Lung (tissue), 12 donors: ENCODE measurements around the gene CEP95. TPM values are rescaled to one million over a fixed set of nuclear protein-coding genes. Genes with fewer than 3 reads are reported as not detected.

Source experiments
- ATAC-seq: fragments of 200-7000 bp; cut with Tn5 transposase; one replicate; pipeline ENCODE4 v1.9.1; 2020; ENCODE audit warnings: moderate number of reproducible peaks; ENCODE audit not compliant: insufficient read depth, low FRiP score
- DNase-seq, 3 donors: peaks; one replicate each; pipeline ENCODE4 v3.0.0-alpha.2; 2013 to 2017
- H3K27ac ChIP-seq, 2 donors: one replicate each; pipeline ENCODE4 v1.5.1; 2013; ENCODE audit warnings: mild to moderate bottlenecking in 2 of 2, moderate library complexity in 2 of 2, control low read depth in 1 of 2, inconsistent platforms in 1 of 2, low read depth in 1 of 2, low read length in 1 of 2
- H3K27me3 ChIP-seq, 3 donors: one replicate each; pipeline ENCODE4 v1.5.1; 2013; ENCODE audit warnings: low read length in 2 of 3; ENCODE audit not compliant: control insufficient read depth in 3 of 3, insufficient read depth in 3 of 3
- H3K36me3 ChIP-seq, 4 donors: one replicate each; pipeline ENCODE4 v1.5.1; 2013; ENCODE audit warnings: low read length in 4 of 4, mild to moderate bottlenecking in 1 of 4, moderate library complexity in 1 of 4; ENCODE audit not compliant: control insufficient read depth in 4 of 4, insufficient read depth in 4 of 4
- H3K4me1 ChIP-seq, 5 donors: one replicate each; pipeline ENCODE4 v1.5.1; 2013; ENCODE audit warnings: low read length in 5 of 5, mild to moderate bottlenecking in 2 of 5, moderate library complexity in 1 of 5; ENCODE audit not compliant: control insufficient read depth in 5 of 5, insufficient read depth in 5 of 5
- H3K4me3 ChIP-seq: one replicate; pipeline ENCODE4 v1.5.1; 2013; ENCODE audit warnings: mild to moderate bottlenecking, control low read depth, moderate library complexity
- H3K9ac ChIP-seq, 2 donors: one replicate each; pipeline ENCODE4 v1.5.1; 2013; ENCODE audit warnings: low read length in 2 of 2, control low read depth in 1 of 2; ENCODE audit not compliant: insufficient read depth in 1 of 2
- H3K9me3 ChIP-seq, 4 donors: one replicate each; pipeline ENCODE4 v1.5.1; 2013; ENCODE audit warnings: low read length in 3 of 4, mild to moderate bottlenecking in 1 of 4, moderate library complexity in 1 of 4; ENCODE audit not compliant: control insufficient read depth in 4 of 4, insufficient read depth in 3 of 4
- WGBS, 2 donors: extraction: QIAGEN DNeasy Blood & Tissue Kit; methylation state at CpG; one replicate each; pipeline ENCODE4 v1.1.7; 2013; 5-methylcytosine and 5-hydroxymethylcytosine counted together
- polyA plus RNA-seq, 2 donors: library from polyadenylated mRNA; stranded (reverse); fragments of 200-250 nt; gene quantifications; one replicate each; pipeline ENCODE4 v1.2.1, GENCODE V29; 2013
- total RNA-seq, 2 donors: library from RNA; depleted of rRNA in 1 of 2; stranded (reverse); fragments of >200 nt in 1 of 2; gene quantifications; one replicate each; pipeline ENCODE4 v1.2.1, GENCODE V29; 2014 to 2021
- TF ChIP-seq, protein P1 (sequence below): IDR thresholded peaks from 2 replicates; pipeline ENCODE4 v1.5.1; 2012; ENCODE audit warnings: mild to moderate bottlenecking; ENCODE audit errors: control extremely low read depth, extremely low read depth
- donor health status: control.
- donor health status: control.
- donor health status: Bipolar disorder and iron deficiency.
- donor health status: healthy.
- donor health status: DM: yes; HTN: yes; CAD: no.

CEP95 gene
- total and polyA plus RNA-seq, 4 donors = 12.8 to 115 (median 32.7) TPM

DNA sequence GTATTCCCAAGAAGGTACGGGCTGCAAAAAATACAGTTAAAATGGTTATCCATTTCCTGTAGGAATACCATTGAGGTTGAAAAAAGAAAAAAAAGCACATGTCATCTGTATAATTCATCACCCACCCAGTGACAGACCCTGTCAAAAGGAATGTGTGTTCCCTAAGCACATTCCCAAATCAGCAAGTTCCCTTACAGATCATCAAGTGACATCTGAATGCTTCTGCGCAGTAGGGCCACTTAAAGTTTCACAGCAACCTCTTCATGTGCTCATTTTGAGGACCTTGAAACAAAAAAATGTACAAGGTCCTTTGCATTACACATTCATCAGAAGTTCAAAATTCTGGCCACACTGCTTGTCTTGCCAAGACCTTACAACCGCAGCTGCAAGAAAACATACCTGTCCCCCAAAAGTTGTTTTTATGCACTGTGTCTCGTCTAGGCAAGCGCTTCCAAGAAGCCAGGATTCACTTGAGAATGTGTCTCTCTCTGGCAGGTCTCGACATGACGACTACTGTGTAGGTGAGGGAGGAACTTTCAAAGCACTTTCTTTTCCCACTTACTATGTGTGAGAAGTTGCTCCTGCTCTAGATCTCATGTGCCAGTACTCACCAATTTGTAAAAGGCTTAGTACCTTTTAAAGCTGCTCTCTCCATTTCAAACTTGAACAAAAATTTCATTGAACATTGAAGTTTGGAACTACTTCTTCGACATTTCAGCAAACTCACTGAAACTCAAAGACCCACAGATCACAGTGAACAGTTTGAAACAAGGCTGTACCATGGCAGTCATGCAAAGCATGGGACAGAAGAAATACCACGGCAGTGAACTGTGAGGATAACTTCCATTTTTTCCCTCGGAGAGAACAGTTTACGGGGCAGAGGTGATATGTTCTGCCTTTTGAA is 5.7 kb upstream of the CEP95 start:
- no peak overlapping the region for H3K27ac ChIP-seq
- WGBS, 2 donors = 89 to 91% methylated on average over 11 of the region's 11 CpGs
- H3K27me3 ChIP-seq = no peaks in the 10 kb centered on the region
- no peak for DNase-seq
- peaks cover 0 to 29% (median 11%) of the 10 kb centered on the region in 5 donors for H3K4me1 ChIP-seq
- H3K4me3 ChIP-seq = no peak overlapping the region
- H3K36me3 ChIP-seq = peaks cover 25 to 67% (median 55%) of the 10 kb centered on the region in 4 donors
- H3K9me3 ChIP-seq = no peaks in the 10 kb centered on the region
- no peak overlapping the region for H3K9ac ChIP-seq
- TF ChIP-seq, protein P1, sequence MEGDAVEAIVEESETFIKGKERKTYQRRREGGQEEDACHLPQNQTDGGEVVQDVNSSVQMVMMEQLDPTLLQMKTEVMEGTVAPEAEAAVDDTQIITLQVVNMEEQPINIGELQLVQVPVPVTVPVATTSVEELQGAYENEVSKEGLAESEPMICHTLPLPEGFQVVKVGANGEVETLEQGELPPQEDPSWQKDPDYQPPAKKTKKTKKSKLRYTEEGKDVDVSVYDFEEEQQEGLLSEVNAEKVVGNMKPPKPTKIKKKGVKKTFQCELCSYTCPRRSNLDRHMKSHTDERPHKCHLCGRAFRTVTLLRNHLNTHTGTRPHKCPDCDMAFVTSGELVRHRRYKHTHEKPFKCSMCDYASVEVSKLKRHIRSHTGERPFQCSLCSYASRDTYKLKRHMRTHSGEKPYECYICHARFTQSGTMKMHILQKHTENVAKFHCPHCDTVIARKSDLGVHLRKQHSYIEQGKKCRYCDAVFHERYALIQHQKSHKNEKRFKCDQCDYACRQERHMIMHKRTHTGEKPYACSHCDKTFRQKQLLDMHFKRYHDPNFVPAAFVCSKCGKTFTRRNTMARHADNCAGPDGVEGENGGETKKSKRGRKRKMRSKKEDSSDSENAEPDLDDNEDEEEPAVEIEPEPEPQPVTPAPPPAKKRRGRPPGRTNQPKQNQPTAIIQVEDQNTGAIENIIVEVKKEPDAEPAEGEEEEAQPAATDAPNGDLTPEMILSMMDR = no peak
- no peak for ATAC-seq

DNA sequence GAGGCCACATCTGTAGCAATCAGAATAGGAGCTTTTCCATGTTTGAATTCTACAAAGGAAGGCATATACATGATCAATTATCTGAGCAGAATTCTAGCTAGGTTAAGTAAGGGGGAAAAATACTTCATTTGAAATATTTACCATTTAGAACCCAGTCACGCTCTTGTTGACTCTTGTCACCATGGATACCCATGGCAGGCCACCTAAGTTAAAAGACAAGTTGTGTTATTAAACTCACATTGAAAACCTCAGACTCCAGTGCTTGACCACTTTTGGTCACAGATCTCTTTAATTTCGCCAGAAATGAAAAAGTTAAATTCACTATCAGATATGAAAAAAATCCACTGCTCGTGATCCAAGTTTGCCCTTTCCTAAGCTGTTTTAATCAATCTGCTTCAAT is 4.8 kb upstream of the CEP95 start:
- no peak overlapping the region for H3K27ac ChIP-seq
- WGBS, 2 donors = 74 to 85% methylated on average over 3 of the region's 3 CpGs
- ATAC-seq = no peak
- no peak overlapping the region for H3K4me3 ChIP-seq
- H3K27me3 ChIP-seq = no peaks in the 10 kb centered on the region
- no peak overlapping the region for H3K9ac ChIP-seq
- H3K9me3 ChIP-seq = no peaks in the 10 kb centered on the region
- TF ChIP-seq, protein P1 = no peak
- H3K4me1 ChIP-seq = peaks cover 0 to 29% (median 11%) of the 10 kb centered on the region in 5 donors
- peaks cover 25 to 67% (median 55%) of the 10 kb centered on the region in 4 donors for H3K36me3 ChIP-seq
- DNase-seq = no peak

DNA sequence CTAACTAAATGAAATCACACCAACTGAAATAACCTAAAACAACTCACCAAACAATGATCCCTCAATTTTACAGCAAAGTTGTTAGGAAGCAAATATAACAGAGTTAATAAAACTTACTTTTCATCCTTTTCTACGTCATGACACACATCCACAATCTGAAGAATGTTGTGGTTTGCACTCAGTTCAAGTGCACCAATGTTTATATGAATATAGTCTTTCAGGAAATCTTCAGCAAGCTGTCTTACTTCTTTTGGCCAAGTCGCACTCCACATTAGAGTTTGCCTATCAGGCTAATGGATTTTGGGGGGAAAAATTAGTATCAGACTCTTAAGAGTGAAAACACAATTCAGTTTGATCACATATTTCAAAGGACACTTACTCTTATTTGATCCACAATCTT is 4.0 kb upstream of the CEP95 start:
- no peaks in the 10 kb centered on the region for H3K27me3 ChIP-seq
- ATAC-seq (no peak), DNase-seq (no peak)
- WGBS, 2 donors = 65 to 79% methylated on average over 2 of the region's 2 CpGs
- no peaks in the 10 kb centered on the region for H3K9me3 ChIP-seq
- H3K9ac ChIP-seq = no peak overlapping the region
- TF ChIP-seq, protein P1 = no peak
- no peak overlapping the region for H3K4me3 ChIP-seq
- H3K36me3 ChIP-seq = peaks cover 25 to 67% (median 55%) of the 10 kb centered on the region in 4 donors
- H3K4me1 ChIP-seq = peaks cover 0 to 26% (median 11%) of the 10 kb centered on the region in 5 donors
- no peak overlapping the region for H3K27ac ChIP-seq
